GM10248 (cell line): ENCODE data around the gene AZU1.

Experiments used
- CTCF ChIA-PET: fragments of 300-600 bp; sonication (Branson Sonifier 250); formaldehyde crosslinking; extraction: SDS; loops from one replicate; lab custom pipeline; 2021; ENCODE audit warnings: antibody characterized with exemption; lab: Yijun Ruan, JAX
- POLR2A ChIA-PET: fragments of 350-650 bp; sonication (Branson Sonifier 250); formaldehyde crosslinking; extraction: SDS; loops from one replicate; lab custom pipeline; 2020; ENCODE audit warnings: antibody characterized with exemption; lab: Yijun Ruan, JAX
- DNase-seq: peaks from one replicate; pipeline ENCODE4 v3.0.0; 2012; ENCODE audit errors: extremely low spot score
- TF ChIP-seq, protein P1 (sequence below): IDR thresholded peaks from 2 replicates; pipeline ENCODE4 v1.5.1; 2012; ENCODE audit warnings: mild to moderate bottlenecking, low read depth; ENCODE audit errors: extremely low read depth, missing control alignments, control extremely low read depth

Gene AZU1

DNA sequence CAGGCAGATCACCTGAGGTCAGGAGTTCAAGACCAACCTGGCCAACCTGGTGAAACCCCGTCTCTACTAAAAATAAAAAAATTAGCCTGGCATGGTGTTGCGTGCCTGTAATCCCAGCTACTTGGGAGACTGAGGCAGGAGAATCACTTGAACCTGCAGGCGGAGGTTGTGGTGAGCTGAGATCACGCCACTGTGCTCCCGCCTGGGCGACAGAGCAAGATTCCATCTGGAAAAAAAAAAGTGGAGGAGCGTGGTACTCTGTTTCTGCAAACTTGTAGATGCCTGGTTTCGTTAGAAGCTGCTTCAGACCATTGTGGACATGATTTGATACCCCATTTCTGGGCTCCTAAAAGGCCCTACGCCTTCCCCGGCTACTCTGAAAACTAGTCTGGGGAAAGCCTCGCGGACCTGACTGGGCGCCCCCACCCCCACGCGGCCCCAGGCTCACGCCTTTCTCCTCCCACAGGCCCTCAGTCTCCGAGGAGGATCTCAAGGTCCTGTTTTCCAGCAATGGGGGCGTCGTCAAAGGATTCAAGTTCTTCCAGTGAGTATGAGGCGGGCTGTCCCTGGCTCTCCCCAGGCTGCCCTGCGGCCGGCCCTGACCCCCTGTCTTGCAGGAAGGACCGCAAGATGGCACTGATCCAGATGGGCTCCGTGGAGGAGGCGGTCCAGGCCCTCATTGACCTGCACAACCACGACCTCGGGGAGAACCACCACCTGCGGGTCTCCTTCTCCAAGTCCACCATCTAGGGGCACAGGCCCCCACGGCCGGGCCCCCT lies 17.4 kb upstream of the AZU1 start:
- ChIA-PET CTCF (interaction anchor here (1.3 kb wide), 1 partner anchor 8 kb away, joined by 5 read pairs; no protein-coding TSS in a partner anchor), POLR2A (interaction anchor here (0.6 to 3.0 kb wide), 3 partner anchors 10 to 1023 kb away, joined by 3 to 14 read pairs (median 3); no protein-coding TSS in a partner anchor)

DNA sequence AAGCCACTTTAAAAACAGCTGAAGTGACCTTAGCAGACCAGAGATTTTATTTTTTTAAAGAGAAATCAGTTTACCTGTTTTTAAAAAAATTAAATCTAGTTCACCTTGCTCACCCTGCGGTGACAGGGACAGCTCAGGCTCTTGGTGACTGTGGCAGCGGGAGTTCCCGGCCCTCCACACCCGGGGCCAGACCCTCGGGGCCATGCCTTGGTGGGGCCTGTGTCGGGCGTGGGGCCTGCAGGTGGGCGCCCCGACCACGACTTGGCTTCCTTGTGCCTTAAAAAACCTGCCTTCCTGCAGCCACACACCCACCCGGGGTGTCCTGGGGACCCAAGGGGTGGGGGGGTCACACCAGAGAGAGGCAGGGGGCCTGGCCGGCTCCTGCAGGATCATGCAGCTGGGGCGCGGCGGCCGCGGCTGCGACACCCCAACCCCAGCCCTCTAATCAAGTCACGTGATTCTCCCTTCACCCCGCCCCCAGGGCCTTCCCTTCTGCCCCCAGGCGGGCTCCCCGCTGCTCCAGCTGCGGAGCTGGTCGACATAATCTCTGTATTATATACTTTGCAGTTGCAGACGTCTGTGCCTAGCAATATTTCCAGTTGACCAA lies 16.7 kb upstream of the AZU1 start:
- ChIA-PET CTCF (no interaction called here), POLR2A (interaction anchor here (3.0 kb wide), 1 partner anchor 11 kb away, joined by 14 read pairs; no protein-coding TSS in a partner anchor)
- TF ChIP-seq, protein P1, sequence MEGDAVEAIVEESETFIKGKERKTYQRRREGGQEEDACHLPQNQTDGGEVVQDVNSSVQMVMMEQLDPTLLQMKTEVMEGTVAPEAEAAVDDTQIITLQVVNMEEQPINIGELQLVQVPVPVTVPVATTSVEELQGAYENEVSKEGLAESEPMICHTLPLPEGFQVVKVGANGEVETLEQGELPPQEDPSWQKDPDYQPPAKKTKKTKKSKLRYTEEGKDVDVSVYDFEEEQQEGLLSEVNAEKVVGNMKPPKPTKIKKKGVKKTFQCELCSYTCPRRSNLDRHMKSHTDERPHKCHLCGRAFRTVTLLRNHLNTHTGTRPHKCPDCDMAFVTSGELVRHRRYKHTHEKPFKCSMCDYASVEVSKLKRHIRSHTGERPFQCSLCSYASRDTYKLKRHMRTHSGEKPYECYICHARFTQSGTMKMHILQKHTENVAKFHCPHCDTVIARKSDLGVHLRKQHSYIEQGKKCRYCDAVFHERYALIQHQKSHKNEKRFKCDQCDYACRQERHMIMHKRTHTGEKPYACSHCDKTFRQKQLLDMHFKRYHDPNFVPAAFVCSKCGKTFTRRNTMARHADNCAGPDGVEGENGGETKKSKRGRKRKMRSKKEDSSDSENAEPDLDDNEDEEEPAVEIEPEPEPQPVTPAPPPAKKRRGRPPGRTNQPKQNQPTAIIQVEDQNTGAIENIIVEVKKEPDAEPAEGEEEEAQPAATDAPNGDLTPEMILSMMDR, result no peak
- DNase-seq, result no peak

More for the DNA sequence above, 17.4 kb upstream of the AZU1 start:
- TF ChIP-seq, protein P1, result no peak
- no peak for DNase-seq

DNA sequence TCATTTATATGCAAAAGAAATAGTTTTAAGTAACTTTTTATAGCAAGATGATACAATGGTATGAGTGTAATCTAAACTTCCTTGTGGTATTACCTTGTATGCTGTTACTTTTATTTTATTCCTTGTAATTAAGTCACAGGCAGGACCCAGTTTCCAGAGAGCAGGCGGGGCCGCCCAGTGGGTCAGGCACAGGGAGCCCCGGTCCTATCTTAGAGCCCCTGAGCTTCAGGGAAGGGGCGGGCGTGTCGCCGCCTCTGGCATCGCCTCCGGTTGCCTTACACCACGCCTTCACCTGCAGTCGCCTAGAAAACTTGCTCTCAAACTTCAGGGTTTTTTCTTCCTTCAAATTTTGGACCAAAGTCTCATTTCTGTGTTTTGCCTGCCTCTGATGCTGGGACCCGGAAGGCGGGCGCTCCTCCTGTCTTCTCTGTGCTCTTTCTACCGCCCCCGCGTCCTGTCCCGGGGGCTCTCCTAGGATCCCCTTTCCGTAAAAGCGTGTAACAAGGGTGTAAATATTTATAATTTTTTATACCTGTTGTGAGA lies 16.1 kb upstream of the AZU1 start:
- TF ChIP-seq, protein P1, result no peak
- ChIA-PET POLR2A (interaction anchor here (3.0 kb wide), 1 partner anchor 11 kb away, joined by 14 read pairs; no protein-coding TSS in a partner anchor), CTCF (no interaction called here)
- DNase-seq, result no peak

DNA sequence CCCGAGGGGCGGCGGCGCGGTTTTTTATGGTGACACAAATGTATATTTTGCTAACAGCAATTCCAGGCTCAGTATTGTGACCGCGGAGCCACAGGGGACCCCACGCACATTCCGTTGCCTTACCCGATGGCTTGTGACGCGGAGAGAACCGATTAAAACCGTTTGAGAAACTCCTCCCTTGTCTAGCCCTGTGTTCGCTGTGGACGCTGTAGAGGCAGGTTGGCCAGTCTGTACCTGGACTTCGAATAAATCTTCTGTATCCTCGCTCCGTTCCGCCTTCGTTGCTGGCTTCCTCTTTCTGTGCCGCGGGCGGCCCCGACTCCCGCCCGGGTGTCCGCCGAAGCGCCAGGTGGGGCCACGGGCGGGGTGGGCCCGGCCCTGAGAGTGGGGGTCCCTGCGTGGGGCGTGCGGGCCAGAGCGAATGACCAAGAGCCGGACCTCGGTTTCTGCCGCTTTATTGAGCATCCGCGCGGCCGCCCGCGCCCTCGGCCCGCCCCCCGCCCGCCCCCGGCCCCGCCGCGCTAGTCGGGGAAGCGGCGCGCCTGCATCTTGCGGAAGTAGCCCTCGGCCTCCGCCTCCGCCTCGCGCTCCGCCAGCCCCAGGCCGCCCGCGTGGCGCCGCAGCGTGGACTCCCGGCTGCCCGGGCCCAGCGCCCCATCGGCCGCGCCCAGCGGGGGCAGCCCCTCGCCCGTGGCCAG lies 15.4 kb upstream of the AZU1 start:
- ChIA-PET POLR2A (no interaction called here), CTCF (no interaction called here)
- TF ChIP-seq, protein P1, result no peak
- no peak for DNase-seq

DNA sequence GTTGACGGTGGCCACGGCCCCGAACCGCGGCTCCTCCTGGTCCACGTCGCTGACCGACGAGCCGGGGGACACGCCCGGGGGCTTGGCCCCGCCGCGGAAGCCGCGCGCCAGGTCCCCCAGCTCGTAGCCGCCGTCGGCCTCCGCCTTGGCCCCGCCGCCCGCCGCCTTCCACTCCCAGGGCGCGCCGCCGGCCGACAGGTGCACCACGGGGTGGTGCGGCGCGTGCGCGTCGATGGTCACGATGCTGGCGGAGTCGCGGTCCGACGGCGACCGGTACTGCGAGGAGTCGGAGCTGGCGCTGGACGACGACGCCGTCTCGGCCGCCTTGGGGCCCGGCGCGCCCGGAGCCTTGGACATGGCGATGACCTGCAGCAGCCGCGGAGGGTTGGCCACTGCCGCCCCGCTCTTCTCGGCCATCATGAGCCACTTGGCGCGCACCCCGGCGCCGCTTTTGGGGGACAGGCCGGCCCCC lies 14.9 kb upstream of the AZU1 start:
- TF ChIP-seq, protein P1, result no peak
- no peak for DNase-seq
- CTCF ChIA-PET, result no interaction called here
- POLR2A ChIA-PET, result no interaction called here
